ENCODE measurements around the gene OR10G7. TPM values are rescaled to one million over a fixed set of nuclear protein-coding genes. Genes with fewer than 3 reads are reported as not detected.
"Not testable (repeated sequence)": the region's sequence is repeated elsewhere in the genome, so short reads cannot be mapped to it uniquely, and the experiment has no call there.

The OR10G7 gene
- total and polyA plus RNA-seq, 5 donors, result not detected

DNA sequence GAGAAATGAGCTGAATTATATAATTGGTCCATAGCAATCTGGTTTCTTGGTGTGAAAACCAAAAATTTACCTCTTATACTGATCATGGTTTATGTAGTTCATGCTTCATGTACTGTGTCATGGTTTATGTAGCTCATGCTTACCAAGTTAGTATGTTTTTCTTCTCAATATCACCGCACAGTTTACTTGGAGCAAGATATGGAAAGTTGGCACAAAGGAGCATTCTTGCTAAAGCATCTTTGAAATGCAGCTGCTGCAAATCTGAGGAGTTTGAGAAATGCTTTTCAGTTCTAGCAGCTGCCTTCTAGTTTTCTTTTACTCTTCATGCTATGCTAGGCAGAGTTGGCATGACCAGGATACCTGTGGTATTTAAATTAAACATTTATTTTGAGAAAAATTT lies 4.5 kb downstream of the OR10G7 start:
- ATAC-seq (no peak), DNase-seq (no peak)
- H3K4me1 ChIP-seq (ENCODE audit: control insufficient read depth, insufficient read depth, low read length), result no peaks in the 10 kb centered on the region
- intact Hi-C loops (cut with DNase I), result no loop called here
- no peaks in the 10 kb centered on the region for H3K9me3 ChIP-seq (ENCODE audit: control insufficient read depth, low read length)
- no peak overlapping the region for H3K4me3 ChIP-seq (ENCODE audit: low read length)
- 52% methylated on average over 1 of the region's 1 CpG for WGBS
- no peaks in the 10 kb centered on the region for H3K27me3 ChIP-seq (ENCODE audit: control insufficient read depth, insufficient read depth)
- no peak overlapping the region for H3K27ac ChIP-seq (ENCODE audit: low read length)

GRCh38 chr11:124026498-124026897 lies 14.6 kb downstream of the OR10G7 start, which contains the start of gene OR10G8:
Gene OR10G8, plus strand, starts transcription at chr11:124026798. Its CDS starts 2,825 bp downstream, at chr11:124029623.
- 84% methylated on average over 2 of the region's 2 CpGs for WGBS
- no peaks in the 10 kb centered on the region for H3K27me3 ChIP-seq (ENCODE audit: control insufficient read depth, insufficient read depth)
- H3K4me1 ChIP-seq (ENCODE audit: control insufficient read depth, insufficient read depth, low read length), result no peaks in the 10 kb centered on the region
- no peak within 1 kb of the TSS for H3K4me3 ChIP-seq (ENCODE audit: low read length)
- DNase-seq (no peak), ATAC-seq (no peak)
- H3K27ac ChIP-seq (ENCODE audit: low read length), result no peak within 1 kb of the TSS
- intact Hi-C loops (cut with DNase I), result no loop called here
- no peaks in the 10 kb centered on the region for H3K9me3 ChIP-seq (ENCODE audit: control insufficient read depth, low read length)

DNA sequence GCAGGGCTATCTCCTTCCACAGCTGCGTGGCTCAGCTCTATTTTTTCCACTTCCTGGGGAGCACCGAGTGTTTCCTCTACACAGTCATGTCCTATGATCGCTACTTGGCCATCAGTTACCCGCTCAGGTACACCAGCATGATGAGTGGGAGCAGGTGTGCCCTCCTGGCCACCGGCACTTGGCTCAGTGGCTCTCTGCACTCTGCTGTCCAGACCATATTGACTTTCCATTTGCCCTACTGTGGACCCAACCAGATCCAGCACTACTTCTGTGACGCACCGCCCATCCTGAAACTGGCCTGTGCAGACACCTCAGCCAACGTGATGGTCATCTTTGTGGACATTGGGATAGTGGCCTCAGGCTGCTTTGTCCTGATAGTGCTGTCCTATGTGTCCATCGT lies 25.3 kb downstream of the OR10G7 start:
- intact Hi-C loops (cut with DNase I); H3K27me3 ChIP-seq (ENCODE audit: control insufficient read depth, insufficient read depth); DNase-seq; H3K4me1 ChIP-seq (ENCODE audit: control insufficient read depth, insufficient read depth, low read length); H3K9me3 ChIP-seq (ENCODE audit: control insufficient read depth, low read length); H3K27ac ChIP-seq (ENCODE audit: low read length); H3K4me3 ChIP-seq (ENCODE audit: low read length): not testable (repeated sequence)
- WGBS, result 88% methylated on average over 7 of the region's 9 CpGs
- peak in 1 of 2 donors; percentile 14 for ATAC-seq

GRCh38 chr11:124012697-124013096 lies 28.4 kb downstream of the OR10G7 start, which contains the start of gene OR10G4:
Gene OR10G4, plus strand, starts transcription at chr11:124012997. Its CDS starts 2,578 bp downstream, at chr11:124015575.
- H3K27me3 ChIP-seq (ENCODE audit: control insufficient read depth, insufficient read depth), result no peaks in the 10 kb centered on the region
- 80% methylated on average over 2 of the region's 2 CpGs for WGBS
- DNase-seq, result no peak
- ATAC-seq, result no peak
- no peaks in the 10 kb centered on the region for H3K9me3 ChIP-seq (ENCODE audit: control insufficient read depth, low read length)
- H3K4me1 ChIP-seq (ENCODE audit: control insufficient read depth, insufficient read depth, low read length), result no peaks in the 10 kb centered on the region
- H3K27ac ChIP-seq (ENCODE audit: low read length), result no peak within 1 kb of the TSS
- intact Hi-C loops (cut with DNase I), result no loop called here
- H3K4me3 ChIP-seq (ENCODE audit: low read length), result no peak within 1 kb of the TSS

- Histone ChIP-seq H3K9me3 (ENCODE audit: control insufficient read depth, low read length) (no peaks in the 10 kb centered on the region), H3K27me3 (ENCODE audit: control insufficient read depth, insufficient read depth) (no peaks in the 10 kb centered on the region), H3K4me1 (ENCODE audit: control insufficient read depth, insufficient read depth, low read length) (no peaks in the 10 kb centered on the region), H3K4me3 (ENCODE audit: low read length) (no peak within 1 kb of the TSS), H3K27ac (ENCODE audit: low read length) (no peak within 1 kb of the TSS)
- 61% methylated on average over 1 of the region's 1 CpG for WGBS
- intact Hi-C loops (cut with DNase I), result no loop called here
- no peak for ATAC-seq
- no peak for DNase-seq
Observed at GRCh38 chr11:123995119-123995518, 46.0 kb downstream of the OR10G7 start, which contains the start of gene OR10G6. Gene OR10G6, minus strand, starts transcription at chr11:123995161. Its CDS starts 0 bp downstream, at chr11:123995161.

Other genes starting within 250 kb of the OR10G7 start
- gene OR6M1, start 235.0 kb downstream of the OR10G7 start, total RNA-seq, result not detected
- gene OR6M1, start 235.0 kb downstream of the OR10G7 start, polyA plus RNA-seq, result not detected
- gene TMEM225, start 155.7 kb downstream of the OR10G7 start, total RNA-seq, result not detected
- not detected for gene TMEM225, start 155.7 kb downstream of the OR10G7 start, polyA plus RNA-seq
- gene OR8D4, start 139.2 kb downstream of the OR10G7 start, total RNA-seq, result under 1 TPM in 2 of 4 donors, not detected in 2; 0.09 to 0.20 TPM
- not detected for gene OR8D4, start 139.2 kb downstream of the OR10G7 start, polyA plus RNA-seq
- under 1 TPM in 1 of 4 donors, not detected in 3; 0.20 TPM for gene OR4D5, start 101.7 kb downstream of the OR10G7 start, total RNA-seq
- not detected for gene OR4D5, start 101.7 kb downstream of the OR10G7 start, polyA plus RNA-seq
- not detected for gene OR6T1, start 97.5 kb downstream of the OR10G7 start, total RNA-seq
- not detected for gene OR6T1, start 97.5 kb downstream of the OR10G7 start, polyA plus RNA-seq
- gene OR10S1, start 63.5 kb downstream of the OR10G7 start, total RNA-seq, result not detected
- not detected for gene OR10S1, start 63.5 kb downstream of the OR10G7 start, polyA plus RNA-seq
- gene OR10G6, start 46.2 kb downstream of the OR10G7 start, total RNA-seq, result not detected
- not detected for gene OR10G6, start 46.2 kb downstream of the OR10G7 start, polyA plus RNA-seq
- gene OR10G4, start 28.3 kb downstream of the OR10G7 start, total RNA-seq, result not detected
- gene OR10G4, start 28.3 kb downstream of the OR10G7 start, polyA plus RNA-seq, result not detected
- not detected for gene OR10G9, start 18.3 kb downstream of the OR10G7 start, total RNA-seq
- not detected for gene OR10G9, start 18.3 kb downstream of the OR10G7 start, polyA plus RNA-seq
- gene OR10G8, start 14.5 kb downstream of the OR10G7 start, total RNA-seq, result not detected
- not detected for gene OR10G8, start 14.5 kb downstream of the OR10G7 start, polyA plus RNA-seq
- 1 to 10 TPM; 4.3 to 7.1 (median 6.2) TPM for gene VWA5A, start 74.1 kb upstream of the OR10G7 start, total RNA-seq
- gene VWA5A, start 74.1 kb upstream of the OR10G7 start, polyA plus RNA-seq, result 3.1 TPM
- not detected for gene OR10D3, start 142.0 kb upstream of the OR10G7 start, total RNA-seq
- gene OR10D3, start 142.0 kb upstream of the OR10G7 start, polyA plus RNA-seq, result not detected
- not detected for gene OR8G1, start 199.8 kb upstream of the OR10G7 start, total RNA-seq
- gene OR8G1, start 199.8 kb upstream of the OR10G7 start, polyA plus RNA-seq, result not detected
- gene OR8G5, start 215.1 kb upstream of the OR10G7 start, total RNA-seq, result not detected
- gene OR8G5, start 215.1 kb upstream of the OR10G7 start, polyA plus RNA-seq, result not detected

All from right cardiac atrium (tissue), 5 donors.